ENCODE measurements around the gene EML6.

The EML6 gene

DNA sequence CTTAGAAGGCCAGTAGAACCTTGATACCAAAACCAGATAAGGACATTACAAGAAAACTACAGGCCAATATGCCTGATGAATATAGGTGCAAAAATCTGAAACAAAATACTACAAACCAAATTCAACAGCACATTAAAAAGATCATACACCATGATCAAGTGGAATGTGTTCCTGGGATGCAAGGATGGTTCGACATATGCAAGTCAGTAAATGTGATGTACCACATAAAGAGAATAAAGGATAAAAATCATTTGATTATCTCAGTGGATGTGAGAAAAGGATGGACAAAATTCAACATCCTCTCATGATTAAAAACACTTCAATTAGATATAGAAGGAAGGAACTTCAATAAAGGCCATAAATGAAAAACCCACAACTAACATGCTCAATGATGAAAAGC is 197.2 kb downstream of the EML6 start:
- no peak for DNase-seq

DNA sequence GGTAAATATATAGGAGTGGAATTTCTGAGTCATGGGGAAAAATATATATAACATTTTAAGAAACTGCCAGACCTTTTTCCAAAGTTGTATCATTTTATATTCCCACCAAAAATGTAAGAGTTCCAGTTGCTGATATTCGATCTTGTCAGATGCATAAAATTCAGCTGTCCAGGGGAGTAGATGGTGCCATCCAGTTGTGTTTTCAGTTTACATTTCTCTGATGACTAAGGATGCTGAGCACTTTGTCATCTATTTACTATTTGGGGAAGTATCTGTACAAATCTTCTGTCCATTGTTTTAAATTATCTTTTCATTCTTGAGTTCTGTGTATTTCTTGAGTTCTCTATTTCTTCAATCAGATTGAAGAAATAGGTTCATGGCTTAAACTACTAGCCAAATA is 200.7 kb downstream of the EML6 start:
- no peak for DNase-seq

DNA sequence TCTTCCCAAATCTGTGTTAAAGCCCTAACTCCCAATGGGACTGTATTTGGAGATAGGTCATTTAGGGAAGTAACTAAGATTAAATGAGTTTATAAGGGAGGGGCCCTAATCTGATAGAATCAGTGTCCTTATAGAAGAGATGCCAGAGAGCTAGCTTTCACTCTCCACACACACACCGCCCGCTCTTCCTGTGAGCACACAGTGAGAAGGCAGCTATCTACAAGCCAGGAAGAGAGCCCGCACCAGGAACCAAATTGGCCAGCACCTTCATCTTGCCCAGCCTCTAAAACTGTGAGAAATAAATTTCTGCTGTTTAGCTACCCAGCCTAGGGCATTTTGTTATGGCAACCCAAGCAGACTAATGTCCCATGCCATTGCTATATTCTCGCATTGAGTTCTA is 201.6 kb downstream of the EML6 start:
- no peak for DNase-seq

DNA sequence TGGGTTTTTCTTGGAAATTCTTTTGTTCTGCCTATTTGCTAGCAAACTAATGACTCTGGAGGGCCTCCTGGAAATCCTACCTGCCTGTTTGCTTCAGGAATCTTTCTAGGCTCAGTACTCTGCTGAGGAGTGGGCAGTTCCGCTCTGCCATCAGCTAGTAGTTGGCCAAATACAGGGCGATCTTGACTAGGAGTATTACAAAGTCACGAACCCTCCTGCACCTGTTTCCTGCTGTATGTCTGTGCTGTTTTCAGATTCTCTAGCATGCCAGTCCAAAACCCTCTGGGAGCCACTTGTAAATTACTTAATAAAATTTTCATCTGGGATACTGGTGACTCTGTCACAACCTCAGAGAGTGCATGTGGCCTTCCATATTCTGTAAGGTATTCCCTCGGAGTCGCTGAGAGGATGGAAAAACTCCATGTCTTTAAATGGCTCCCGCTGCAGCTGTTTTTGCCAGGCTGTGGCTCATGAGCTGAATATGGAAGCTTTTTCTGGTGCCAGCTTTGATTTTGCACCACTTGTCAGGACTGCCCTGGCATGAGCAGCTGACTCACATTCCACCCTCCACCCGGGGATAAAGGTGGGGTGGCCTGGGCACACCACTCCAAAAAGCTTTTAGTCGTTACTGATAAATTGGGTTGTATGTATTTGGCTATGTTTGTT is 203.8 kb downstream of the EML6 start:
- DNase-seq: no peak

DNA sequence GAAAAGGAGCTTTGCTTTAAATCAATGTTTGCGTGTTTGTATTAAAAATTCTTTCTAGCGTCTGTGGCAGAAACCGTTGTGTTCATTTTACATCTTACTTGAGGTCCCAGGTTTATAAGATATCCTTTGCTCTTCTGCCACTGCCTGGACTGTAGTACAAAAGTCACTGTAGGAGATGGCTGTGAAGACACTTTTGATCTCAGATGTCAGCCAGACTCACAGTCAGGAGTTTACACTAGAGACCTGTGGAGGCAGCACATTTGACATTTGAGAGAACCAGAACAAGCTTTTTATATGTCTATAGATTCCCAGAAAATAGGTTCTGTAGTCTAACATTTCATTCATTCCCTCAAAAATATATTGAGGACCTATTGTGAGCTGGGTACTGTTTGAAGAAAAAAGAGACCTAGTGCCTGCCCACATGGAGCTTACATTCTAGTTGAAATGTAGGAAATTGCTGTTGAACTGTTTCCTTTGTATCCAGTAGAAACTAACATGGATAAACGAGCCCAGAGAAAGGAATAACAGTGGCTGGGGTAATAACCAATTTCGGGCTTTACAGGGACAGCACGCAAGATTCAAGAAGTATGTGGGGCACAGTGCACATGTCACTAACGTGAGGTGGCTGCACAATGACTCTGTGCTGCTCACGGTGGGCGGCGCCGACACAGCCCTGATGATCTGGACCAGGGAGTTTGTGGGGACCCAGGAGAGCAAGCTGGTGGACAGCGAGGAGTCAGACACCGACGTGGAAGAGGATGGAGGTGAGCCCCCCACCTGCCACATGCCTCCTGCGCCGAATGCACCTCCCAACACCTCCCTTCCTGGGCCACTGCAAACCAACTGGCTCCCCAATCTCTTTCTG is 204.5 kb downstream of the EML6 start:
- no peak for DNase-seq

DNA sequence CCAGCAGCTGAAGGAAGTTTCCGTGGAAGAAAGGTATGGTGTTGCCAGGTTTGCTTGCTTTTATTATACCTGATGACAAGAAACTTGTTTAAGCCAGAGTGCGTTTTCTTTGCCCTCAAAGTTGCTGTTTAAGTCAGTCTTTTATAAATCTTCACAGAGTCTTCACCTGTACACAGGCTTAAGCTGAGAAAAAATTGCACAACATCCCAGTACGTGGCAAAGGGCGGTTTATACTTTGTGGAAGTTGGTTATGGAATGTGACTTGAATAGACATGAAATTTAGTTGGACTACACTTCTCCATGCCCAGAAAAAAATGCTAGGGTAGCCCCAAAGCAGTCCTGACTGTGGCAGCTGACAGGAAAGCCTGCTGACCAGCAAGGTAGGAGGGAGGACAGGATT is 205.3 kb downstream of the EML6 start:
- no peak for DNase-seq

DNA sequence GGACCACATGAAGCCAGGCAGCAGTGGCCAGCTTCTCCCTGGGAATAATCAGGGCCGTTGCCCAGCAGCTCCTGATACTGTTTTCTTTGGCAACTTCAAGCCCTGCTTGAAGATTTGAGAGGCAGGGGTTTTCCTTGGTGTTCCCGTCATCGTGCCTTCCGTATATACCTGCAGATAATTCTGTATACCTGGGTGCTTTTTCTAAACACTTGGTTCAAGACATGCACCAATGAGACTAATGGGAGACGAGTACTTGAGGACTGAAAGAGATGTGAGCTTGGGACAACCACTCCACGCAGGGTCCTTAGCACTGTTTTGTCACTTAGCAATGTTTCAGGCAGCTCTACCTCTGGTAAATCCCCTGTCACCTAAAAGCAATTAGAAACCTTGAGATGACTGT is 208.0 kb downstream of the EML6 start:
- no peak for DNase-seq

DNA sequence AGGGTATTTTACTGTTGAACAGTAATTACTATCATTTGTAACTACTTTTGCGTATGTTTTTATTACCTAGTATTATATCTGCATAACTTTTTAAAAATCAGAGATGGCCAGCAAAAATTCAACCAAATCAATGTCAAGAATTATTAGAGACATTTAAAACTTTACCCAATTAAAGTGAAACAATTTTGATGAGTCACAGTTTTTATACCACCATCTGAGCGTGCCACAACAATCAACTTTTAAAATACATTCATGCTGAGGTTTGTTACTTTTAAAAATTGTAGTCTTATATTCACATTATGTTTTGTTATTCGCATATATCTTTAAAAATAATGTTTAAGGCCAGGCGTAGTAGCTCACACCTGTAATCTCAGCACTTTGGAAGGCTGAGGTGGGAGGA is 211.9 kb downstream of the EML6 start:
- DNase-seq: no peak

DNA sequence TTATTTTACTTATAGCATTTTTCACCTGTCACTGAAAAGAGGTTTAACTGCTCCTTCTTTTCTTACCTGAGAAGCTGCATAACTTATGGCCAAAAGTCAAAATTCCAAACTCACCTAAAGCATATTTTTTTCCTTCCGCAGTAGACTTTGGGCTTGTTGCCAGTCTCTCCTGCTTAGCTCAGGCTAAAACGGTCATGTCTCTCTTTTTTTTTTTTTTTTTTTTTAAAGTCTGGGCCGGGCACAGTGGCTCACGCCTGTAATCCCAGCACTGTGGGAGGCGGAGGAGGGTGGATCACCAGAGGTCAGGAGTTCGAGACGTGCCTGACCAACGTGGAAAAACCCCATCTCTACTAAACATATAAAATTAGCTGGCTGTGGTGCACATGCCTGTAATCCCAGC is 213.3 kb downstream of the EML6 start:
- peak; percentile 24 for DNase-seq

DNA sequence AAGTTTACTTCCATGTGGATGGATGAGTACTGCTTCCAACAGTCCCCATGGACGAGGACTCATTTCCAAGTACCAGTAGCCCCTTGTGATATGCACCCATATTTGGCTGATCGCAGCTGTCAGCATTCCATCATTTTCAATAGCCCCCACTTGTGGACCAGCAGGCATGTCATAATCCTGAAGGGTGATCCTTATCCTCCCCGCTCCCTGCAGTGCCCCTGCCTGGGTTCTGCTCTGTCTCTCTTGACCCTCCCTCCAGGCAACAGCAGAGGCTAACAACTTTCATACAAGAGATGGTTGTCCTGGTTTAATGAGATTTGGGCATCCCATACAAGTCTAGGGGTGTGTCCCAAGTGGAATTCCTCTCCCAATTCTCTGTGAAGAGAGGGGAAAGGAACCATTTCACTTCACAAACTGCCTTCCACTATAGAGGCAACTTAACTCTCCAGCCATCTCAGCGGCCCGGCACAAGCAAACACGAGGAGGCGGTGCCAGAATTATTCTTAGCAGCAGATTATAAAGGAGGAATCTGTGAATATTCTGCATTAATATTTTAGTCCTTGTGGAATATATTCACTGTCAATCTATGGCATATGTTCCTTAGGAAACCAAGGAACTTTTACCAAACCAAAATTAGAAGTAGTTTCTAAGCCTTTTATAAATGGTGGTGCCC is 216.1 kb downstream of the EML6 start:
- DNase-seq: no peak

DNA sequence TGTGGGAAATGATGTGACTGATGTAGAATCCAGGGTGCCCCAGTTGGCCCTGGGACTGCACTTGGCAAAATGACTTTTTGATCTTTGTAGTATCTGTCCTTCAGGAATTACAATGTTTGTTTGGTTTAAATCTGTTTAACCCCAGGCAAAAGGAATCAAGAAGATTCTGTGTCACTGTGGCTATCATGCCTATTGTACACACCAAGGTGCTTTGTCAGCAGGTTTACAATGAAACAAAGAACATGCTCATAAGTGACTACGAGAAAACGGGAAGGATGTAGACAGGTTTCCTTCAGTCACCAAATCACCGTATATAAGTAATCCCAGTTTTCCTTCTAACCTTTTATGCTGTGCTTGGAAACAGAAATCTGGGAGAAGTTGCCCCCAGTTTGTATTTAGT is 217.3 kb downstream of the EML6 start:
- DNase-seq: no peak

DNA sequence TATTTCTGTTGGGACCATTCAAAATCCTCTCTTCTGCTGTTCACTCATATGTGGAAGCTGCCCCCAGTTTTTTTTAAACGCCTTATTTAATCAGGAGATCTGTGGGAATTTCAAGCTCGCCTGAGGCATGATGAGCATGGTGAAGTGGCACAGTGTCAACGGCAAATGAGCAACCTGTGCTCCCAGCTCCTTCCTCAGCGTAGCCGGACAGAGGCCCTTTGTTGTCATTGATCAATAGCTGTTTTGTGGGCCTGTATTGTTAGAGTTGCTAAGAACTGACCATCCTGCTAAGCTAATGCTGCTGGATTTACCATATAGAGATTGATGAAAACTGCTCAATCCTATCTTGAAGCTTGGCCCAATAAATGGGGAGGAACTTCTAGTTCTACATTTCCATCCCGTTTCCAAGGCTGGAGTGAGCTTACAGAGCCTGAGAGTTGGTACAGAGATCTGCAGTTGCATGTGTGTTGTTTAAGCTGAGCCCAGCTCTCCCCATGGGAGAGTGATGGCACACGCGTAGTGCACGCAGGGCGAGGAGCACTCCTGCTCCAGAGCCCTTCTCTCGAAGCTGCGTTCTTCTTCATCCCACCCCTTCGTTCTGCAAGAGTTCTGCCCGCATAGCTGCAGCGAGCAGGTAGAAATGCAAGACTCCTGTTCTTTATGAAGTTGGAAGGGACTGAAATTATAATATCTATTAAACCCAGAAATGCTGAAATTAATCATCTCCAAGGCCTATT is 218.0 kb downstream of the EML6 start:
- no peak for DNase-seq

DNA sequence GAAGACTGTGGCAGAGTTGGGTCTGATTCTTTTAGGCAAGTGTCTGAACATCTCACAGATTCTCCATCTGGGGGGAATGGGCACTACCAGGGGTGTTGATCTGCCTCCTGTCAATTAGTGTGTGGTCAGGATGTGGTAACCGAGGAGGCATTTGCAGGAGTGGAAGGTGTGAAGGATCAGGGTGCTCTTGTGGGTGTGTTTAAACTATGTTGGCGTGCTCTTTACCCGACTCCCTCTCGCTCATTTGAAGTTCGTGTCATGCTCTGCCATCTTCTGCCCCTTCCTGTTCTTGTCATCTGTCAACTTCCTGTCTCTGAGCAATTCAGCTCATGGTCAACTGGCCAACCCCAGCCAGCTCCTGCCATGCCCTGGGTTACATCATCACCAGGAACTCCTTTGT is 218.9 kb downstream of the EML6 start:
- DNase-seq: no peak

DNA sequence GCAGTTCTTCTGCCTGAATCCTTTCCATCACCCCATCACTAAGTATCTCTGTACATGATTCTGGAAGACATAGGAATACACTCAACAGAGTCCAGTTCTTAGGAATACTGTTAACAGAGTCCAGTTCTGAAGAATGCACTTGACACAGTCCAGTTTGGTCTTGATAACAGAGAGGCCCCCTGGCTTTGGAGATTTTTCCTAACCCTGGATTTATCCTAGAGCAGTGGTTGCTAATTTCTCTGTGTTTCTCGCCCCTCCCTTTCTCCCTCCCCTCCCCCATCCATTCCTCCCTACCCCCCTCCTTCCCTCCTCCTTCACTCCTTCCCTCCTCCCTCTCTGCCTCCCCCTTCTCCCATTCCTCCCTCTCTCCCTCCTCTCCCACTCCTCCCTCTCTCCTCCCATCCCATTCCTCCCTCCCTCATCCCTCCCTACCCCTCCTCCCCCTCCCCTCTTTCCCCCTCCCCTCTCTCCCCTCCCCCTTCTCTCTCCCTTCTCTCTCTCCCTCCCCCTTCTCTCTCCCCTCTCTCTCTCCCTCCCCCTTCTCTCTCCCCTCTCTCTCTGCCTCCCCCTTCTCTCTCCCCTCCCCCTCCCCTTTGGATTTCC is 221.4 kb downstream of the EML6 start:
- DNase-seq: no peak

DNA sequence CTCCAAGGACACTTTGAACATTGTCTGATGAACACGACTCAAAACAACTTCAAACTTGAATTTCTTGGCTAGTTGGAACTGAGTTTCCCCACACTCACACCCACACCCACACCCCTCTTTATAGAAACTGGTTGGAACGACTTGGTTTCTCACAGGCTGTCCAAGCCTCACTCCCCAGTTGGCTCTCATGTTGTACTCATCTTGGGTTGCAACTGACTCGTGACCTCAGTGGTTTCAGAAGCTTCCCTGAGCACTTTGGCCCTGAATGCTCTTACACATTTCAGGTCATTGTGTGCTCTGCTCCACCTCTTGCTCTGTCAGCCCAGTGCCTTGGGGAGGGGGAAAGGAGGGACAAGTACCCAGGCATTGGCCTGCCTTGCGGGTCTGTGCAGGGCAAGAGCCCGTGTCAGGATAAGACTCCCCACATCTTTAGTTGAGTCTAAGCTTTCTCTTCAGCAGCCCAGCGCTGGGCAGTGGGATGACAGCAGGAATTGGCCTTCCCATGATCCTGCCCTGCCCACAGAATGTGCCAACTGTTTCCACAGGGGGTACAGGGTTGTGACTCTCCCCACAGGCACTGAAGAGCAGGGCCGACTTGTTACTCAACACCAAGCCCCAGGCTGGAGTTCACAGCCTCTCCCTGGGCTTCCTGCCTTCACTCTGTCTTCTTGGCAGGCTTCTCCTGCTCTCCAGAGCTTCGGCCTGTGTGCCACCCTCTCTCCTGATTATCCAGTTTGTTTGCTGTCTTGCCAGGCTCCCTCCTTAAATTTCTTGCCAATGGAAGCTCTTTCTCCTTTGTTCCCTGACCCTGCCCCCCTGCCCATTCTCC is 222.1 kb downstream of the EML6 start:
- DNase-seq: no peak

DNA sequence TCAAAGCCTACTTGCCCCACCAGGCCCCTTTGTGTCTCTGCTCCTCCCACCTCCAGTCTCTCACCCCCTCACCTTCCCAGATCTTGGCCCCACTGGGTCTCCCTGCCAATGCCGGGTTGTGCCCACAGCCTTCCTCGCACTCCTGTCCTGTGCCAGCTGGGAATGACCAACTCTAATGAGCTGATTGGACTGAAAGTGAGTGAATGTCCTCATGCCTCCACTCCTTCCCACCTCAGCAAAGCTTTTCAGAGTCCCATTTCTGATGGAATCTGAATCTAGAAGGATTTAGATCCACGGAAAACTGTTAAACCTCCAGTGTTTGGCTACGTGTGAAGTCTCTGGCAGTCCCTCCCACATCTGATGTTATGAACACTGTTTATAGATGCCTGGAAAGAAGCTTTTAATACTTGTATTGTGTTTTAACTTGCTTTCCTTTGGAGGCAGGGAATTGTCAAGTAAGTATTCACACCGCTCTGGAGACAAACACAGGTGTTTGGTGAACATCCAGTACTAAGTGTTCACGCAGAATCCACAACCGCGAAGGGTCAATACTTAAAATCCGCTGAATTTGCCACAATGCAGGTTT is 222.9 kb downstream of the EML6 start:
- DNase-seq: no peak

DNA sequence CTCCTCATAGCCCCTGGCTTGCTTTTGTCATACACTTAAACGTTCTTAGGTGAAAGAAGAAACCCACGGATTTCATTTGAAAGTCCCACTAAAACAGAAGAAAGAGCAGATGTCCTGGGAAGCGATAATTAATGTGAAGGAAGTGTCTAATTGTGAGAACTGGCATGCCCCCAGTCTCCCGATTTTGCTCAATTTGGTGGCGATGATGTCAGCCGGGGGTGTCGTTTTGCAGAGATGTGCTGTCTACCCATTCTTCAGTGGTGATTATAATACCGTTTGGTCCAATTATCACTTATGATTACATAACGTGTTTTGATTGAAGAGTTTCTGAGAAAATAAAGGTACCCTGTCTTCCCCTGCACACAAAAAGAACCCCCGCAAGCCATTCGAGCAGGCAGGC is 223.7 kb downstream of the EML6 start:
- no peak for DNase-seq

DNA sequence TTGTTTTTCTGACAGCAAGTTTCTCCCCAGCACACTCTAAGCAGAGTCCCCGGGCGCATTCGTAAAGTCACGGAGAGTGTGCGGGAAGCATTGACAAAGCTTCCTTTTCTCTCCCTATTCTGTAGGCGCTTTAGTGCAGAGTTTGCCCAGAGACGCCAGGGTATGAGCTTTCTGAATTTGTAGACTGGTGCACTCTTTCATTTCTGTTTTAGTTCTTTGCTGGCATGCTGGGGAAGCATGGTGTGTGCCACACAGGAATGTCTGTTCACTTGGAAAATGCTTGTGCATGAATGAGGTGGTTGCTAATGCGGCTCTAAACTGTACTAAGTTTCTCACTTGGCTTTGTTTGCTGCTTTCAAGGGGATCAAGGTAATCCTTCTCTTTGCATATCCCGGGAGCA is 224.2 kb downstream of the EML6 start:
- no peak for DNase-seq

DNA sequence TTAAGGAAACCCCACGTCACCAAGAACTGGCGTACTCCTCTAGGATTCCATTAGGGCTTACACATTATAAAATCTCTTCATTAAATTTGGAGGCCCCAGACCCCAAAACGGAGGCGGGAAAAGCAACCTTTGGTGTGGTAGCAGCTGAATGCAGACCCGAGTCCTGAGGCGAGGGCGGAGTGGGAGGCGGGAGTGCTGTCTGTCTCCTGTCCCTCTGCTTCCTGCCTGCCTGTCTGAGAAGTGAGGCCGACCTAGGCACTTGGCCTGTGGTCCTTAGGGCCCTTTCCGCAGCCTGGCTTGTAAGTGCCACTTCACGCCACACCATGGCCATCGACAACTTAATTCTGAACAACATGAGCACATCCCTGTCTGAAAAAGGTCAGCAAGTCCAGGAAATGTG is 224.7 kb downstream of the EML6 start:
- no peak for DNase-seq

DNA sequence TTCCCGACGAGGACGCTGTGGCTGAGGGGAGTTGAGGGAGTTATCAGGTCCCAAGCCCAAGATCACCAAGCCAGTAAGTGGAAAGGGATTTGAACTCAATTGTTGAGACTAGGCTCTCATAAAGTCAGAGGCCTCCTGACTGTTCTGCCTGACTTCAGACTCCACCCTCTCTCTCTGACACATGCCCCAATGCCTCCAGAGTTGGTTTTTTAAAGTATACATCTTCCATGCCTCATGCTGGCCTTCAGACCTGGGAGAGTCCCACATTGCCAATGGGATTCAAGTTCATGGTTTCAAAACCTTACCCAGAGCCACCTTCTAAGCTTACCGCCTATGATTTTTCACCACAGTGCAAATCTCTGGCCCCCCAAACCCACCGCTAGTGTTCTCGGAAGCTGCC is 226.0 kb downstream of the EML6 start:
- DNase-seq: no peak

DNA sequence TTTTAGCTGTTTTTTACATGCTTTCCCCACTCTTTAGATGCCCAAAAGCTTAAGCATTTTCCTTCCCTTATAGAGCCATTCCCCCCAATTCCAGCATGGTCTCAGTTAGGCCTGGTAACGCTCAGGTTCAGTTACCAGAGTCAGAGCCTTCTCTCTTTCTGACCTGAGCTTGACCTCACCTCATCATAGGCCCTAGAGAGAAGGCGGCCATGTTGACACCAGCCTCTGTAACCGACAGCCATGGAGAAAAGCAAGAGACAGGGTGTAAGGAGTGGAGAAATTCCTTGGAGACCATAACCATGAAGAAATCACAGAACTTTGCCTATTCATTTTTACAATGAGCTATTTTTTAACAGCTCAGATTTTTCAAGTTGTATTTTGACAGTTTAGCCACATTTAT is 227.3 kb downstream of the EML6 start:
- DNase-seq: no peak

DNA sequence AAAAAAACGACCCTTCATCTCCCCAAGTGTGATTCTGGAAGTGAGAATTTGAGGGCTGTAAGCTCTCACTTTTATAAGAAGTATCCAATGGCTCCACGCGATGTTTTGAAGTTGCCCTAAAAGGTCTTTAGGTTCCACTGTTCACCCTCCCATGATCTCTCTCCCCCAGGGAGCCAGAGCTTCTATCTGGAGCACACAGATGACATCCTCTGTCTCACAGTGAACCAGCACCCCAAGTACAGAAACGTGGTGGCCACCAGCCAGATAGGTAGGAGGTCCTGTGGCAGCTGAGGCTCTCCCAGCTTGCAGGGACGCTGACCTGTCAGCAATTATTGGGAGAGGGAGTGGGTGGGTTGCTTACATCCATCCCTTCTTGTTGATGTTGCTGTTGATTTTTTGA is 229.0 kb downstream of the EML6 start:
- DNase-seq: no peak

Measured in NCI-H2171 treated with DMSO at 0.1 percent for 48 hours (cell line).